Neutrophil (primary cell): ENCODE results near the gene OR2L8.
"Not testable (repeated sequence)": the region's sequence is repeated elsewhere in the genome, so short reads cannot be mapped to it uniquely, and the experiment has no call there.

ENCODE experiments used
- H3K27ac ChIP-seq: fragments of 200-600 bp; sonication (generic); 2 replicates; pipeline ENCODE4 v1.5.1; 2016; ENCODE audit warnings: mild to moderate bottlenecking, moderate library complexity
- H3K27me3 ChIP-seq: fragments of 200-600 bp; sonication (generic); 2 replicates; pipeline ENCODE4 v1.6.0; 2016; ENCODE audit warnings: mild to moderate bottlenecking
- H3K36me3 ChIP-seq: fragments of 200-600 bp; sonication (generic); 2 replicates; pipeline ENCODE4 v1.5.1; 2017
- H3K4me1 ChIP-seq, 2 experiments: fragments of 200-600 bp in 1 of 2; sonication (generic) in 1 of 2; 1 replicate in 1 of 2; 2 replicates in 1 of 2; pipeline versions ENCODE4 v1.5.1 to v1.6.1; 2013 to 2016; ENCODE audit warnings: low read depth in 1 of 2, low read length in 1 of 2, mild to moderate bottlenecking in 1 of 2, moderate library complexity in 1 of 2; ENCODE audit not compliant: control insufficient read depth in 1 of 2, insufficient read depth in 1 of 2
- H3K4me3 ChIP-seq, 2 experiments: fragments of 200-600 bp in 1 of 2; sonication (generic) in 1 of 2; 1 replicate in 1 of 2; 2 replicates in 1 of 2; pipeline ENCODE4 v1.5.1; 2013 to 2016; ENCODE audit warnings: low read depth in 1 of 2, low read length in 1 of 2, mild to moderate bottlenecking in 1 of 2, moderate library complexity in 1 of 2
- H3K9me3 ChIP-seq: fragments of 200-600 bp; sonication (generic); 2 replicates; pipeline ENCODE4 v1.5.1; 2016
- TF ChIP-seq, protein P1 (sequence below): fragments of 200-600 bp; sonication (generic); IDR thresholded peaks from 2 replicates; pipeline ENCODE4 v1.5.1; 2016; ENCODE audit warnings: antibody characterized with exemption

Gene OR2L8

DNA sequence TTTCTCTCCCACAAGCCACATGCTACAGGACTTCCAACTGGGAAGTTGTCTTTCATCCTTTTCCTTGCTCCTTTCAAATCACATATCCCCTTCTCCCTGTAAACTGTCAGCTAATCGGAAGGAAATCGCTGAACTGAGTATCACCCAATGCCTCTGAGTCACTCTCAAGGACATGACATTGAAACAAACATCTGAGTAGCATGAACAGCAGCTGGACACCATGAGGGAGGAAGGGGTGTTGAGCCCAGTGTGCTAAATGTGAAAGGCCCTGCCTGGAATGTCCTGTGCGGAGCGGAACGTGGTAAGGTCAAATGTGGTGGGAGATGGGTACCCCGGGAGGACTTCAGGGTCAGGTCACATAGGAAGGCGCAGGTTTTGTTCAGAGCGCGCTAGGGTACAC, 23.8 kb upstream of the OR2L8 start, which contains the start of gene OR2AJ1:
OR2AJ1 (plus strand) TSS at position 22 of the 400 bp plus-strand sequence. CDS start 8,880 bp downstream, outside the sequence.
- TF ChIP-seq, protein P1, sequence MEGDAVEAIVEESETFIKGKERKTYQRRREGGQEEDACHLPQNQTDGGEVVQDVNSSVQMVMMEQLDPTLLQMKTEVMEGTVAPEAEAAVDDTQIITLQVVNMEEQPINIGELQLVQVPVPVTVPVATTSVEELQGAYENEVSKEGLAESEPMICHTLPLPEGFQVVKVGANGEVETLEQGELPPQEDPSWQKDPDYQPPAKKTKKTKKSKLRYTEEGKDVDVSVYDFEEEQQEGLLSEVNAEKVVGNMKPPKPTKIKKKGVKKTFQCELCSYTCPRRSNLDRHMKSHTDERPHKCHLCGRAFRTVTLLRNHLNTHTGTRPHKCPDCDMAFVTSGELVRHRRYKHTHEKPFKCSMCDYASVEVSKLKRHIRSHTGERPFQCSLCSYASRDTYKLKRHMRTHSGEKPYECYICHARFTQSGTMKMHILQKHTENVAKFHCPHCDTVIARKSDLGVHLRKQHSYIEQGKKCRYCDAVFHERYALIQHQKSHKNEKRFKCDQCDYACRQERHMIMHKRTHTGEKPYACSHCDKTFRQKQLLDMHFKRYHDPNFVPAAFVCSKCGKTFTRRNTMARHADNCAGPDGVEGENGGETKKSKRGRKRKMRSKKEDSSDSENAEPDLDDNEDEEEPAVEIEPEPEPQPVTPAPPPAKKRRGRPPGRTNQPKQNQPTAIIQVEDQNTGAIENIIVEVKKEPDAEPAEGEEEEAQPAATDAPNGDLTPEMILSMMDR = no peak
- Histone ChIP-seq H3K27me3 (no peaks in the 10 kb centered on the region), H3K36me3 (no peaks in the 10 kb centered on the region), H3K27ac (no peak within 1 kb of the TSS), H3K9me3 (no peaks in the 10 kb centered on the region), H3K4me1 (no peaks in the 10 kb centered on the region), H3K4me3 (no peak within 1 kb of the TSS)

DNA sequence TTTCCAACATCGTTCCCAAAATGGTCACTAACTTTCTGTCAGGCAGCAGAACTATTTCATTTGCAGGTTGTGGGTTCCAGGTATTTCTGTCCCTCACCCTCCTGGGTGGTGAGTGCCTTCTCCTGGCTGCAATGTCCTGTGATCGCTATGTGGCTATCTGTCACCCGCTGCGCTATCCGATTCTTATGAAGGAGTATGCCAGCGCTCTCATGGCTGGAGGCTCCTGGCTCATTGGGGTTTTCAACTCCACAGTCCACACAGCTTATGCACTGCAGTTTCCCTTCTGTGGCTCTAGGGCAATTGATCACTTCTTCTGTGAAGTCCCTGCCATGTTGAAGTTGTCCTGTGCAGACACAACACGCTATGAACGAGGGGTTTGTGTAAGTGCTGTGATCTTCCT, 14.7 kb upstream of the OR2L8 start:
- no peaks in the 10 kb centered on the region for H3K9me3 ChIP-seq
- no peaks in the 10 kb centered on the region for H3K36me3 ChIP-seq
- H3K27me3 ChIP-seq = no peaks in the 10 kb centered on the region
- peaks cover 0 to 2% of the 10 kb centered on the region in 2 experiments for H3K4me1 ChIP-seq
- H3K4me3 ChIP-seq = no peak overlapping the region
- TF ChIP-seq, protein P1 = no peak
- no peak overlapping the region for H3K27ac ChIP-seq

DNA sequence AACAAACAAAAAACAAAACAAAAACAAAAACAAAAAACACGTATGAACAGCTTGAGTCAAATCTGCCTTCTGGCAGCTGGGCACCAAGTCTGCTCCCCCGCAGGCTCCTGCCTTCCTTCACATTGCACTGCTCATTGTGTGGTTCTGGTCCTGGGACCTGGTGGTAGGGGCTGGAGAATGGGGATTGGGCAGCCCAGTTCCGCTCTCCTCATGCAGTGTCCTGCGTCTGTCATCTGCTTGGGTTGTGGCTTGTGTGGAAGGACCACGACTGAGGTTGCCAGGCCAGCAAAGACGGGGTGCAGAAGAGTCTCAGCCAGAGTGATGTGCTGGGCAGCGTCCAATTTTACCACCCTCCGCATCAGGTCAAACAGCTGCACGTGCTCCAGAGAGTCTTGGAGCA, 12.9 kb upstream of the OR2L8 start:
- H3K27me3 ChIP-seq = no peaks in the 10 kb centered on the region
- no peak overlapping the region for H3K27ac ChIP-seq
- H3K4me1 ChIP-seq = peaks cover 0 to 2% of the 10 kb centered on the region in 2 experiments
- H3K4me3 ChIP-seq = no peak overlapping the region
- H3K36me3 ChIP-seq = no peaks in the 10 kb centered on the region
- TF ChIP-seq, protein P1 = no peak
- H3K9me3 ChIP-seq = no peaks in the 10 kb centered on the region

DNA sequence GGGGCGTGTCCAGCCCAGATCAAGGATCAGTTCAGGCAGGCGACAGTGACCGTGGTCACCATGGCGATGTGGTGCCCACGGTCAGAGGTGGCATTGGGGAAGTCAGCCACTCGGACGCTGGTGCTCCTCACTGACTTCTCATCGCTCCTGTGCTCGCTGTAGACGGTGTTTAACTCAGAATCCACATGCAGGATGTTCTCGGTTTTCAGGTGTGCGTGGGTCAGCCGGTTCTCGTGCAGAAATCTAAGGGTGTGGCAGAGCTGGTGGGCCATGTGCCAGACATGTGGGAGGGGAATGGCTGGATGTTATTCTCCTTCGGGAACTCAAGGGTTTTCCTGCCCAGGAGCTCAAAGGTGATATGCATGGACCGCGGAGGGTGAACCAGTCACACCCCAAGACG, 12.2 kb upstream of the OR2L8 start:
- TF ChIP-seq, protein P1 = no peak
- Histone ChIP-seq H3K4me1 (peaks cover 0 to 2% of the 10 kb centered on the region in 2 experiments), H3K36me3 (no peaks in the 10 kb centered on the region), H3K27me3 (no peaks in the 10 kb centered on the region), H3K9me3 (no peaks in the 10 kb centered on the region), H3K27ac (no peak overlapping the region), H3K4me3 (no peak overlapping the region)

DNA sequence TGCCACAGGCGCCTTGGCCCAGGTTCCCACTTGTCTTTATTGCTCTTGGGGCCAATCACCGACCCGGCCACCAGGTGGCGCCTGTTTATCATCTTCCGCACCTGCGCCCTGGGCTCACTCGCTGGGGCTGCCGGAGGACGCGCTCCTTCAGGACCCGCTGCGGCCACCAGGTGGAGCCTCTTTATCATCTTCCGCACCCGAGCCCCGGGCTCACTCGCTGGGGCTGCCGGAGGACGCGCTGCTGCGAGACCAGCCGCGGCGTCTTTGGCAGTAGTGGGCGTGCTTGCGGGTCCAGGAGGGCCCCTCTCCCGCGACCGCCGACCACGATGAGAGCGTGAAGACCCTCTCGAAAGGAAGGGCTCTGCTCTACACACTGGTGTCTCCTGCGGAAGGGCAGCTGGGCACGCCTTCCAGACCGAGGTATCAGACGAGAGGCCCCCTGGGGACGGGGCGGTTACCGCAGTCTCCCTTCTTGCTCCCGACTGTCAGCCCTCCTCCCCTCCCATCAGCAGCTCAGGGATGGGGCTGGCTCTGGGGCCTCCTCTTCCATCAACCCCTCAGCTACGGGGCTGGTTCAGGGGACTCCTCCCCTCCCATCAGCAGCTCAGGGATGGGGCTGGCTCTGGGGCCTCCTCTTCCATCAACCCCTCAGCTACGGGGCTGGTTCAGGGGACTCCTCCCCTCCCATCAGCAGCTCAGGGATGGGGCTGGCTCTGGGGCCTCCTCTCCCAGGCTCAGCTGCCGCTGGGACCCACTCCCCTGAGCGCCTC, 11.5 kb upstream of the OR2L8 start:
- TF ChIP-seq, protein P1 = peak; percentile 90
- not testable (repeated sequence) for H3K4me1 ChIP-seq, H3K36me3 ChIP-seq, H3K27me3 ChIP-seq, H3K27ac ChIP-seq, H3K9me3 ChIP-seq
- H3K4me3 ChIP-seq = peak overlapping the region; percentile 46 to 63
